Breast epithelium (tissue), 3 donors: ENCODE data around the gene SRPK3.

Source experiments
- POLR2A ChIP-seq: fragments of 450-650 bp; IDR thresholded peaks from one replicate; pipeline ENCODE4 v1.6.1; 2016; ENCODE audit warnings: antibody characterized with exemption, mild to moderate bottlenecking, moderate library complexity
- POLR2AphosphoS5 ChIP-seq, 3 donors: sonication (generic); formaldehyde crosslinking; IDR thresholded peaks; one replicate each; pipeline ENCODE4 v1.6.1; 2017; ENCODE audit warnings: antibody characterized with exemption in 3 of 3

- TF ChIP-seq POLR2AphosphoS5 (IDR thresholded peaks at IDR 0.05) (no peak), POLR2A (no peak)
Measured at GRCh38 chrX:153755136-153755535, 25.7 kb upstream of the SRPK3 start.
